ENCODE results near the gene PSAP.

Gene PSAP

GRCh38 chr10:71846816-71847215 is 4.2 kb downstream of the PSAP start:
- no peaks in the 10 kb centered on the region for H3K9me3 ChIP-seq (replicated peaks; ENCODE audit: insufficient read depth, low read length)
- H3K27ac ChIP-seq (ENCODE audit: low read length): no peak overlapping the region
- H3K9ac ChIP-seq (ENCODE audit: low read length): no peak overlapping the region
- no peaks in the 10 kb centered on the region for H3K9me2 ChIP-seq (replicated peaks; ENCODE audit: insufficient read depth, low read length)
- H2AFZ ChIP-seq (ENCODE audit: low read length): no peak overlapping the region
- H3K4me1 ChIP-seq (ENCODE audit: low read length): peaks cover 24% of the 10 kb centered on the region
- H3K4me2 ChIP-seq (ENCODE audit: low read depth, low read length): no peak overlapping the region
- TF ChIP-seq EZH2phosphoT487 (IDR thresholded peaks at IDR 0.05; ENCODE audit: low read length): no peak
- no peak for TF ChIP-seq EZH2 (optimal IDR thresholded peaks at IDR 0.05; ENCODE audit: low read depth, low read length)
- TF ChIP-seq, protein P1, sequence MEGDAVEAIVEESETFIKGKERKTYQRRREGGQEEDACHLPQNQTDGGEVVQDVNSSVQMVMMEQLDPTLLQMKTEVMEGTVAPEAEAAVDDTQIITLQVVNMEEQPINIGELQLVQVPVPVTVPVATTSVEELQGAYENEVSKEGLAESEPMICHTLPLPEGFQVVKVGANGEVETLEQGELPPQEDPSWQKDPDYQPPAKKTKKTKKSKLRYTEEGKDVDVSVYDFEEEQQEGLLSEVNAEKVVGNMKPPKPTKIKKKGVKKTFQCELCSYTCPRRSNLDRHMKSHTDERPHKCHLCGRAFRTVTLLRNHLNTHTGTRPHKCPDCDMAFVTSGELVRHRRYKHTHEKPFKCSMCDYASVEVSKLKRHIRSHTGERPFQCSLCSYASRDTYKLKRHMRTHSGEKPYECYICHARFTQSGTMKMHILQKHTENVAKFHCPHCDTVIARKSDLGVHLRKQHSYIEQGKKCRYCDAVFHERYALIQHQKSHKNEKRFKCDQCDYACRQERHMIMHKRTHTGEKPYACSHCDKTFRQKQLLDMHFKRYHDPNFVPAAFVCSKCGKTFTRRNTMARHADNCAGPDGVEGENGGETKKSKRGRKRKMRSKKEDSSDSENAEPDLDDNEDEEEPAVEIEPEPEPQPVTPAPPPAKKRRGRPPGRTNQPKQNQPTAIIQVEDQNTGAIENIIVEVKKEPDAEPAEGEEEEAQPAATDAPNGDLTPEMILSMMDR (IDR thresholded peaks at IDR 0.05; ENCODE audit: low read length): no peak
- no peak overlapping the region for H3K4me3 ChIP-seq (ENCODE audit: low read length)
- H4K20me1 ChIP-seq (ENCODE audit: insufficient read depth, low read length): peaks cover 21% of the 10 kb centered on the region
- H3K36me3 ChIP-seq (replicated peaks; ENCODE audit: insufficient read depth, low read length): no peaks in the 10 kb centered on the region
- H3F3A ChIP-seq (ENCODE audit: insufficient read depth, low read length): peaks cover 4% of the 10 kb centered on the region
- no peak for DNase-seq
- no peaks in the 10 kb centered on the region for H3K27me3 ChIP-seq (replicated peaks; ENCODE audit: insufficient read depth, low read length)
- peaks cover 92% of the 10 kb centered on the region for H3K79me2 ChIP-seq (ENCODE audit: low read length)

DNA sequence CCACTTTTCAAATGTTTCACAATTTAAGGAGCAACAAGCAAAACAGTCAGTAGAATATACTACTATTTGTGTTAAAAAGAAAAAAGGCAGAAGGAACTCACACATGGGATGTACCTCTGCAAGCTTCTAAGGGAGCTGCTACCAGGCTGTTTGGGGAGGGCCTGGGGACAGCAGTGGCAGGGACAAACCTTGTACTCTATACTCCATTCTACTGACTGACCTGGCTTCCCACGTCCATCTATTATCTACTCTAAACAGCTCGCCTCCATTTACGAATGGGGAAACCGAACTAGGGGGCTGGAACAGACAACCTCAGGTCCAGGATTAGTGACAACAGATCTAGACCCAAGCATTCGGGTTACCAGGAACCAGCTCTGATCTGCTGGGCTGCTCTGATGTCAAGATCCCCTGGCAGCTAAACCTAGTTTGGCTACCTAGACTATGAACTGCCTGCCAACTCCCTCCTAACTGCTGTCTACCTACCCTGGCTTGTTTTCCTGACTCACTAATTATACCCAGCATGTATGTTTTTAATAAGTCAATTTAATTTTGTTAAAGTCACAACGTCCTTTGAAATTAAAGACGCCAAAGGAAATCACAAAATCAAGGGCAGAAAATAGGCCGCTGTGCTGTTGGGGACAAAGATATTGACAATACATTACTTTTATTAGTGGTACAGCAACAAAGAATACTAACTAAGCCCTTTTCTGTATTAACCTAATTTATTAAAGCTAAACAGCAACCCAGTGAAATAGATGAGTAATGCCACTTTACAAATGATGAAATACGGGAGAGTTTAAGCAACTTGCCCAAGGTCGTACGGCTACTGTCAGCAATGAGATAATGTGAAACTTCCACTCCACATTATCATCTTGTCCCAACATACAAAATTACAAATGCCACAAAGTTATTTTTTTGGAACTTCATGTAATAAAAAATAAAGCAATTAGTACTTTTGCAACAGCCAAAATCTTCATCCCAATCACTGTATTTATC is 5.3 kb downstream of the PSAP start:
- peaks cover 22% of the 10 kb centered on the region for H3K4me1 ChIP-seq (ENCODE audit: low read length)
- H3K36me3 ChIP-seq (replicated peaks; ENCODE audit: insufficient read depth, low read length): no peaks in the 10 kb centered on the region
- no peak overlapping the region for H2AFZ ChIP-seq (ENCODE audit: low read length)
- H3K27ac ChIP-seq (ENCODE audit: low read length): no peak overlapping the region
- no peak for DNase-seq
- peaks cover 25% of the 10 kb centered on the region for H4K20me1 ChIP-seq (ENCODE audit: insufficient read depth, low read length)
- no peak overlapping the region for H3K4me3 ChIP-seq (ENCODE audit: low read length)
- no peaks in the 10 kb centered on the region for H3K9me2 ChIP-seq (replicated peaks; ENCODE audit: insufficient read depth, low read length)
- H3K9me3 ChIP-seq (replicated peaks; ENCODE audit: insufficient read depth, low read length): no peaks in the 10 kb centered on the region
- peaks cover 100% of the 10 kb centered on the region for H3K79me2 ChIP-seq (ENCODE audit: low read length)
- H3K9ac ChIP-seq (ENCODE audit: low read length): no peak overlapping the region
- no peaks in the 10 kb centered on the region for H3K27me3 ChIP-seq (replicated peaks; ENCODE audit: insufficient read depth, low read length)
- TF ChIP-seq EZH2 (optimal IDR thresholded peaks at IDR 0.05; ENCODE audit: low read depth, low read length) (no peak), EZH2phosphoT487 (IDR thresholded peaks at IDR 0.05; ENCODE audit: low read length) (no peak)
- TF ChIP-seq, protein P1 (IDR thresholded peaks at IDR 0.05; ENCODE audit: low read length): no peak
- no peak overlapping the region for H3K4me2 ChIP-seq (ENCODE audit: low read depth, low read length)
- no peaks in the 10 kb centered on the region for H3F3A ChIP-seq (ENCODE audit: insufficient read depth, low read length)

DNA sequence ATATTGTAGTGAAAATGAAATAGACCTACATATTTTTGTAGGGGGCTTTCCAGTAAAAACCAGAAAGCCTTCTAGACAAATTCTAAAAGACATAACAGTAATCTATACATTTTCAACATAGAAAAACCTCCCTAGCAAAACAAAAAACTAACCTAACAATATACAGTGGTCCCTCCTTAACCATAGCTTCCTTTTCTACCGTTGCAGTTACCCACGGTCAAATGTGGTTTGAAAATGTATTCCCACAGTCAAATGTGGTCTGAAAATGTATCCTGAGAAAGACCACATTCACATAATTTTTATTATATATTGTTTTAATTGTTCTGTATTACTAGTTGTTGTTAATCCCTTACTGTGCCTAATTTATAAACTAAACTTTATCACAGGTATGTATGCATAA is 6.4 kb downstream of the PSAP start:
- H3K9me3 ChIP-seq (replicated peaks; ENCODE audit: insufficient read depth, low read length): no peaks in the 10 kb centered on the region
- H3K27ac ChIP-seq (ENCODE audit: low read length): no peak overlapping the region
- H3K4me2 ChIP-seq (ENCODE audit: low read depth, low read length): no peak overlapping the region
- H3K4me1 ChIP-seq (ENCODE audit: low read length): peaks cover 22% of the 10 kb centered on the region
- H3K79me2 ChIP-seq (ENCODE audit: low read length): peaks cover 100% of the 10 kb centered on the region
- H2AFZ ChIP-seq (ENCODE audit: low read length): no peak overlapping the region
- H3K27me3 ChIP-seq (replicated peaks; ENCODE audit: insufficient read depth, low read length): no peaks in the 10 kb centered on the region
- H3K4me3 ChIP-seq (ENCODE audit: low read length): no peak overlapping the region
- DNase-seq: no peak
- no peak overlapping the region for H3K9ac ChIP-seq (ENCODE audit: low read length)
- no peaks in the 10 kb centered on the region for H3K9me2 ChIP-seq (replicated peaks; ENCODE audit: insufficient read depth, low read length)
- TF ChIP-seq EZH2 (optimal IDR thresholded peaks at IDR 0.05; ENCODE audit: low read depth, low read length) (no peak), EZH2phosphoT487 (IDR thresholded peaks at IDR 0.05; ENCODE audit: low read length) (no peak)
- TF ChIP-seq, protein P1 (IDR thresholded peaks at IDR 0.05; ENCODE audit: low read length): no peak
- H4K20me1 ChIP-seq (ENCODE audit: insufficient read depth, low read length): peaks cover 28% of the 10 kb centered on the region
- H3K36me3 ChIP-seq (replicated peaks; ENCODE audit: insufficient read depth, low read length): no peaks in the 10 kb centered on the region
- no peaks in the 10 kb centered on the region for H3F3A ChIP-seq (ENCODE audit: insufficient read depth, low read length)

Measured in MM.1S (cell line).